GM21390 (cell line): Measurements from ENCODE around the gene AREG.
"Not testable (repeated sequence)": the region's sequence is repeated elsewhere in the genome, so short reads cannot be mapped to it uniquely, and the experiment has no call there.

ENCODE experiments used
- ATAC-seq: cut with Tn5 transposase; IDR thresholded peaks from one replicate; pipeline ENCODE4 v1.9.1; 2021; ENCODE audit not compliant: unreplicated experiment

The AREG gene, protein sequence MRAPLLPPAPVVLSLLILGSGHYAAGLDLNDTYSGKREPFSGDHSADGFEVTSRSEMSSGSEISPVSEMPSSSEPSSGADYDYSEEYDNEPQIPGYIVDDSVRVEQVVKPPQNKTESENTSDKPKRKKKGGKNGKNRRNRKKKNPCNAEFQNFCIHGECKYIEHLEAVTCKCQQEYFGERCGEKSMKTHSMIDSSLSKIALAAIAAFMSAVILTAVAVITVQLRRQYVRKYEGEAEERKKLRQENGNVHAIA

GRCh38 chr4:74444891-74445642 is at the start of gene AREG:
Gene AREG, plus strand, starts transcription at chr4:74445136. Its CDS starts 210 bp downstream, at chr4:74445346.
- ATAC-seq: peak; percentile 86

- no peak for ATAC-seq
These were observed 49.3 kb upstream of the AREG start for GRCh38 chr4:74395633-74396032.

DNA sequence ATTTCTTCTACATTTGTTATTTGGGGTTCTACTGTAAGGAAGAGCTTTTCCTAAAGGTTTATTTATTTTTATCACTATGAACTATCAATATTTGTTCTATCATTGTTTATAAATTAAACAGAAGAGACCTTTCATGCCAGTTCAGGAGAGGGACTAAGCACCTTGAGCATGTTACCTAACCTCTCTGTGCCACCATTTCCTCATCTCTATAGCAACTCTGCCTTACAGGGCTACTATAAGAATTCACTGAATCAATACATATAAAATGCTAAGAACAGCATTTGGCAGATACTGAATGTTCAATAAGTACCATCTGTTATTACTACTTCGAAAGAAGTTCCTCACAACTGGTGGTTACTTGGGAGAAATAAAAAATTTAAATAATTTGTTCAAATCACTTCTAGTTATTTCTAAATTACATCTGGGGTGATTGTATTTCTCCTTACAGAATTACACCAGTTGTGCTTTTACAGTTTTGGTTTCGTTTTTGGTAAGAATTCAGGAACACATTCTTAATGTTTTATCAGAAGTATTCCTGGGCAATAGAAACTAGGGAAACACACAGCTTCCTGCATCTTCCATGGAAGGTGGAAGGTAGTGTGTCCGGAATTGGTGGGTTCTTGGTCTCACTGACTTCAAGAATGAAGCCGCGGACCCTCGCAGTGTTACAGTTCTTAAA is 47.0 kb upstream of the AREG start:
- ATAC-seq: peak; percentile 51

DNA sequence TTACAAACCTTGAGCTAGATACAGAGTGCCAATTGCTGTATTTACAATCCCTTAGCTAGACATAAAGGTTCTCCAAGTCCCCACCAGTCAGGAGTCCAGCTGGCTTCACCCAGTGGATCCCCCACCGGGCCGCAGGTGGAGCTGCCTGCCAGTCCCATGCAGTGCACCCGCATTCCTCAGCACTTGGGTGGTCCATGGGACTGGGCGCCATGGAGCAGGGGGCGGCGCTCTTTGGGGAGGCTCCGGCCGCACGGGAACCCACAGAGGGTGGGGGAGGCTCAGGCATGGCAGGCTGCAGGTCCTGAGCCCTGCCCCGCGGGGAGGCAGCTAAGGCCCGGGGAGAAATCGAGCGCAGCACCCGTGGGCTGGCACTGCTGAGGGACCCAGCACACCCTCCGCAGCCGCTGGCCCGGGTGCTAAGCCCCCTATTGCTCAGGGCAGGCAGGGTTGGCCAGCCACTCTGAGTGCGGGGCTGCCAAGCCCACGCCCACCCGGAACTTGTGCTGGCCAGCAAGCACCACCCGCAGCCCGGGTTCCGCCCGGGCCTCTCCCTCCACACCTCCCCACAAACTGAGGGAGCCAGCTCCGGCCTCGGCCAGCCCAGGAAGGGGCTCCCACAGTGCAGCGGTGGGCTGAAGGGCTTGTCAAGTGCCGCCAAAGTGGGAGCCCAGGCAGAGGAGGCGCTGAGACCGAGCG is 45.9 kb upstream of the AREG start:
- ATAC-seq: not testable (repeated sequence)

- ATAC-seq: no peak
These were observed 44.5 kb upstream of the AREG start for GRCh38 chr4:74400395-74400794.

- ATAC-seq: peak; percentile 93
These were observed 42.1 kb upstream of the AREG start for GRCh38 chr4:74402692-74403456.

GRCh38 chr4:74407891-74408290 is 37.0 kb upstream of the AREG start:
- ATAC-seq: no peak

DNA sequence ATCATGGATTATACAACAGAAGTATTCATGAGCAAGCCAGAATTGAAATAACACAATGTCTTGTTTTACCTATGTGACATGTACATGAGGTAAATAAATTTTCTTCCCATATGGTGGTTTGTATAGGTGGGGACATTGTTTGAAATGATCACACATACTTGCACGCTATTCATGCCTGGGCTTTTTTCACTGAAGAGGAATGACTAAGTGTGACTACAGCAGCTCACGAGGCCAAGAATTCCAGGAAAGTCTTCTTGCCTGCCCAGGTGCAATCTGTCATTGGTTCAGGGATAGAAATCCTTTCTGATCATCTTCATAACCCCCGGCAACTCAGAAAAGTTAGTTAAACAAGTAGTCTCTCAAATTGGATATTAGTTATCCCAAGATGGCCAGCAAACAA is 36.3 kb upstream of the AREG start:
- no peak for ATAC-seq

GRCh38 chr4:74410272-74410671 is 34.7 kb upstream of the AREG start:
- ATAC-seq: no peak

- no peak for ATAC-seq
These were observed 32.7 kb upstream of the AREG start for GRCh38 chr4:74412225-74412624.

DNA sequence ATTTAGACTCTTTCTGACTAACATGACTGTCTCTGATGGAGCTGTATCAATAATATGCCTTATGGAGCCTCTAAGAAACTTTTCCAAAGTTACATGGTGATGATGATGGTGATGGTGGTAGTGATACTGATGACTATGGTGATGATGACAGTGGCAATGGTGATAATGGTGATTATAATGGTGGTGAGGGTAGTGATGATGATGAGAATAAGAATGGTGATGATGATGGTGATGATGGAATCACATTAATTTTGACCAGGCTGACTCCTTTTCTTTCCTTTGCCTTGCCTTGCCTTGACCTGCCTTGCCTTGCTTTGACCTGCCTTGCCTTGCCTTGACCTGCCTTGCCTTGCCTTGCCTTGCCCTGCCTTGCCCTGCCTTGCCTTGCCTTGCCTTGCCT is 31.7 kb upstream of the AREG start:
- no peak for ATAC-seq

- no peak for ATAC-seq
These were observed 30.7 kb upstream of the AREG start for GRCh38 chr4:74414149-74414809.

GRCh38 chr4:74415602-74416300 is 29.2 kb upstream of the AREG start:
- no peak for ATAC-seq

DNA sequence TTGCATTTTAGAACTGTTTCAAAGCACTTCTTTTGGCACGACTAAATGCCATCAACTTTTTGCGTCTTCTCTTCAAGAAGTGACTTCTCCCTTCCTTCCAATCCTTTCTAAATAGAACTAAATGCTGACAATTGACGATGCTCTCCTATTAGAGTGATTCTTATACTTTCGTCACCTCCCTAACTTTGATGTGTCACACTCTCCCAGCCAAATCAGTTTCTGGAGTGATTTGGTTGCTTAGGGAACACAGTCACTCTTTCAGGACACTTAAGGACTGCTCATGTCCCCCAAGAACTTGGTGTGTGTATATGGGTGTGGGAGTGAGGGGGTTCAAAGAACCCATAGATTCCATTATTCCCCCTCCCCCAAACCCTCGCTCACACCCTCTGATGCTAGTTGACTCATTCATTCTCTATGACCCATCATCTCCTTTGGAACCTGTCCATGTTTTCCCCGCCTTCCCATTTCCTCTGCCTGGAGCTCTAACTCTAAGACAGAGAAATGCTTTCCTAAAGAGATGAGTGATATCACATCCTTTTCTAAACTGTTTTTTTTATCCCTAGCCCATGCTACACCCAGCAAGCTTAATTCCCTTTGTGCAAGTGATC is 26.8 kb upstream of the AREG start:
- no peak for ATAC-seq

GRCh38 chr4:74420863-74421262 is 24.1 kb upstream of the AREG start:
- no peak for ATAC-seq

GRCh38 chr4:74423104-74423503 is 21.8 kb upstream of the AREG start:
- no peak for ATAC-seq

- no peak for ATAC-seq
These were observed 20.8 kb upstream of the AREG start for GRCh38 chr4:74424111-74424510.

GRCh38 chr4:74426101-74426500 is 18.8 kb upstream of the AREG start:
- no peak for ATAC-seq

GRCh38 chr4:74428276-74428675 is 16.7 kb upstream of the AREG start:
- ATAC-seq: no peak
